ENCODE data around the gene RASSF4. TPM values are rescaled to one million over a fixed set of nuclear protein-coding genes. Genes with fewer than 3 reads are reported as not detected.

RASSF4 gene
- total RNA-seq, 2 experiments from 2014 or later = 1.1 to 2.2 TPM

DNA sequence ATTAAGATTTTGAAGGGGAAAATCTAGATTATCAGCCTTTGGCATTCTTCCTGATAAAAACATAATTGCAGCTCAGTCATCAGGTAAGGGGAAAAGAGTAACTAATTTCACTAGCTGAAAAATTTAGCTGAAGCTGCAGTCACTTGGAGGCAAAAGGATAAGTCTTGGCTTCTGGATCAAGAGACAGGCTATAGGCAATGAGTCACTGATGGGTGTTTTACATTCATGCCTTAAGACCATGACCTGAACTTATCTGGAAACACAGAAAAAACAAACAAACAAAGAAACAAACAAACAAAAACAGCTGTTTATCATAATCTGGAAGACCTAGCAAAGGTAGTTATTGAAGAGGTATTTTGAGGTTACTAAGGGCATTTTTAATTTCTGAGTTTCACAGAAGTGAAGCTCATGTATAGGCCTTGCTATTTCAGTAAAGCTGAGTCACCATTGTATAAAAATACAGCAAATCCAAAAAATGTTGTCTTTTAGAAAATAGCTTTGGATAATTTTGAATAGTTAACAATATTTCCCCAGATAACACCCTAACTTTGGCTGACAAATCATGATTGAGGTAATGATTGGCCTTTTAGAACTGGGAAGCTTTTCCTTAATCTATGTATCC, 81.4 kb downstream of the RASSF4 start:
- Mint-ChIP-seq H3K27me3 (ENCODE audit: low read depth) (peaks cover 8% of the 10 kb centered on the region), H3K27ac (no peak overlapping the region), H3K4me1 (ENCODE audit: low read depth) (no peaks in the 10 kb centered on the region), H3K36me3 (ENCODE audit: low read depth) (no peaks in the 10 kb centered on the region), H3K9me3 (no peaks in the 10 kb centered on the region), H3K4me3 (no peak overlapping the region)
- DNase-seq = no peak
- CTCF ChIA-PET = no interaction called here
- intact Hi-C loops (cut with micrococcal nuclease) = no loop called here

DNA sequence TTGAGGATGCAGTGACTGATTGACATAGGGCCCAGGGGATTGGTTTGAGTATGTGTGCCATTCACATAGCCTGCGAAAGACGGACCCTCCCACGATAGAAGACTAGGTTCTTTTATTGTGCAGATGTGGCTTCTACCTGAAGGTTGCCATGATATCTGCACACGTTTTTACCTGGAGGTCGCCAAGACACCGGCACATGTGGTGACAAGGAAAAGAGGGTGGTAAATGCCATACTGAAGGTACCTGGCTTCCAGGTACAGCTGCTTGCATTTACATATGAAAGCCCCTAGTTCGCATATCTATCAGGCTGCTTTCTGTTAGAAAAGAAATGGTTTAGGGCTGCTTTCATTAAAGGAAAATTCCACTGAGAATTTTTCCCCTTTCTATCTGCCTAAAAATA, 84.7 kb downstream of the RASSF4 start:
- CTCF ChIA-PET = interaction anchor here (0.7 kb wide), 1 partner anchor 28 kb away, joined by 3 read pairs; no protein-coding TSS in a partner anchor
- Mint-ChIP-seq H3K27ac (no peak overlapping the region), H3K27me3 (ENCODE audit: low read depth) (peaks cover 3% of the 10 kb centered on the region), H3K36me3 (ENCODE audit: low read depth) (no peaks in the 10 kb centered on the region), H3K4me1 (ENCODE audit: low read depth) (no peaks in the 10 kb centered on the region), H3K9me3 (peaks cover 12% of the 10 kb centered on the region), H3K4me3 (no peak overlapping the region)
- DNase-seq = no peak
- intact Hi-C loops (cut with micrococcal nuclease) = no loop called here

Other genes starting within 250 kb of the RASSF4 start
- gene TMEM72, start 48.5 kb upstream of the RASSF4 start, total RNA-seq = not detected
- 1 to 10 TPM; 2.4 to 3.2 TPM for gene DEPP1, start 19.0 kb downstream of the RASSF4 start, total RNA-seq
- gene ZNF22, start 41.1 kb downstream of the RASSF4 start, total RNA-seq = 10 to 100 TPM; 18.7 to 19.5 TPM

Data from activated naive CD4-positive, alpha-beta T cell treated with anti-CD3 and anti-CD28 coated beads for 36 hours (primary cell).